CD14-positive monocyte (primary cell): Measurements from ENCODE around the gene PCNT. TPM values are rescaled to one million over a fixed set of nuclear protein-coding genes. Genes with fewer than 3 reads are reported as not detected.

Experiments used
- DNase-seq, 3 donors: peaks; one replicate each; pipeline ENCODE4 v3.0.0-alpha.2; 2011 to 2022
- H2AFZ ChIP-seq: 2 replicates; pipeline ENCODE4 v1.6.0; 2012; ENCODE audit warnings: mild to moderate bottlenecking, low read depth, low read length, inconsistent platforms; ENCODE audit not compliant: insufficient read depth, poor library complexity, severe bottlenecking
- H3K27ac ChIP-seq, 2 donors: 1 replicate in 1 of 2; 2 replicates in 1 of 2; pipeline ENCODE4 v1.5.1; 2012 to 2013; ENCODE audit warnings: low read length in 2 of 2, control low read depth in 1 of 2, inconsistent platforms in 1 of 2, low read depth in 1 of 2, mild to moderate bottlenecking in 1 of 2
- H3K27me3 ChIP-seq, 2 donors: one replicate each; pipeline versions ENCODE4 v1.6.0 to v1.6.1; 2011 to 2013; ENCODE audit warnings: low read length in 2 of 2; ENCODE audit not compliant: control insufficient read depth in 2 of 2, insufficient read depth in 2 of 2
- H3K36me3 ChIP-seq, 2 donors: replicated peaks in 1 of 2; 1 replicate in 1 of 2; 2 replicates in 1 of 2; pipeline versions ENCODE4 v1.5.1 to v1.6.1; 2012 to 2013; ENCODE audit warnings: low read length in 2 of 2, control low read depth in 1 of 2, inconsistent platforms in 1 of 2, mild to moderate bottlenecking in 1 of 2; ENCODE audit not compliant: insufficient read depth in 2 of 2, control insufficient read depth in 1 of 2
- H3K4me1 ChIP-seq, 2 donors: 1 replicate in 1 of 2; 2 replicates in 1 of 2; pipeline versions ENCODE4 v1.5.1 to v1.6.1; 2012 to 2013; ENCODE audit warnings: low read length in 2 of 2, control low read depth in 1 of 2, inconsistent platforms in 1 of 2, mild to moderate bottlenecking in 1 of 2, moderate library complexity in 1 of 2; ENCODE audit not compliant: insufficient read depth in 2 of 2, control insufficient read depth in 1 of 2
- H3K4me2 ChIP-seq: replicated peaks from 2 replicates; pipeline ENCODE3; 2012; ENCODE audit warnings: low read length, moderate library complexity, mild to moderate bottlenecking; ENCODE audit not compliant: poor library complexity, severe bottlenecking; ENCODE audit errors: extremely low read depth
- H3K4me3 ChIP-seq, 3 experiments: fragments of 200-600 bp in 1 of 3; sonication (generic) in 1 of 3; replicated peaks in 1 of 3; 1 replicate in 2 of 3; 2 replicates in 1 of 3; pipeline ENCODE4 v1.5.1; 2011 to 2013; ENCODE audit warnings: low read length in 3 of 3, mild to moderate bottlenecking in 3 of 3, control low read depth in 2 of 3, low read depth in 2 of 3, inconsistent platforms in 1 of 3, moderate library complexity in 1 of 3
- H3K79me2 ChIP-seq: 2 replicates; pipeline ENCODE4 v1.6.0; 2012; ENCODE audit warnings: mild to moderate bottlenecking, control low read depth, inconsistent platforms, low read length, moderate library complexity; ENCODE audit not compliant: insufficient read depth
- H3K9ac ChIP-seq: 2 replicates; pipeline ENCODE4 v1.6.0; 2017; ENCODE audit warnings: low read length, mild to moderate bottlenecking; ENCODE audit not compliant: insufficient read depth, poor library complexity, severe bottlenecking
- H3K9me3 ChIP-seq, 2 donors: replicated peaks in 1 of 2; 1 replicate in 1 of 2; 2 replicates in 1 of 2; pipeline versions ENCODE4 v1.5.1 to v1.6.1; 2012 to 2013; ENCODE audit warnings: low read length in 2 of 2, control low read depth in 1 of 2; ENCODE audit not compliant: control insufficient read depth in 1 of 2, insufficient read depth in 1 of 2
- H4K20me1 ChIP-seq: 2 replicates; pipeline ENCODE4 v1.6.0; 2012; ENCODE audit warnings: mild to moderate bottlenecking, low read length, control low read depth, moderate library complexity; ENCODE audit not compliant: insufficient read depth
- H3K27ac Mint-ChIP-seq, 7 donors: one replicate each; pipeline ENCODE4 v1.8.0; 2020; ENCODE audit warnings: mild to moderate bottlenecking in 7 of 7, mixed read lengths in 7 of 7, moderate library complexity in 6 of 7, inconsistent platforms in 2 of 7
- H3K27me3 Mint-ChIP-seq, 3 donors: one replicate each; pipeline ENCODE4 v1.8.0; 2021 to 2022; ENCODE audit warnings: low read depth in 3 of 3, mild to moderate bottlenecking in 3 of 3, mixed read lengths in 3 of 3, moderate library complexity in 3 of 3, inconsistent platforms in 1 of 3
- H3K36me3 Mint-ChIP-seq, 2 donors: one replicate each; pipeline ENCODE4 v1.8.0; 2020; ENCODE audit warnings: mixed read lengths in 2 of 2, inconsistent platforms in 1 of 2, mild to moderate bottlenecking in 1 of 2
- H3K4me1 Mint-ChIP-seq: one replicate; pipeline ENCODE4 v1.8.0; 2020; ENCODE audit warnings: mild to moderate bottlenecking, mixed read lengths
- H3K4me3 Mint-ChIP-seq, 2 donors: one replicate each; pipeline ENCODE4 v1.8.0; 2020; ENCODE audit warnings: mild to moderate bottlenecking in 2 of 2, mixed read lengths in 2 of 2, moderate library complexity in 1 of 2
- H3K9me3 Mint-ChIP-seq, 7 donors: one replicate each; pipeline ENCODE4 v1.8.0; 2020 to 2022; ENCODE audit warnings: mixed read lengths in 7 of 7, mild to moderate bottlenecking in 6 of 7, moderate library complexity in 6 of 7, inconsistent platforms in 2 of 7
- WGBS: methylation state at CpG from one replicate; pipeline ENCODE4 v1.1.5; 2013; ENCODE audit warnings: missing lambda C conversion rate; ENCODE audit not compliant: insufficient coverage; 5-methylcytosine and 5-hydroxymethylcytosine counted together
- intact Hi-C, 2 donors: fragments of 100-400 bp; cut with micrococcal nuclease; formaldehyde crosslinking; loops; one replicate each; pipeline versions ENCODE4 v1.15.0 to v1.15.1; 2023
- polyA plus RNA-seq, 3 donors: library from polyadenylated mRNA; depleted of rRNA in 1 of 3; unstranded in 2 of 3; stranded (reverse) in 1 of 3; fragments of 300-500 nt in 2 of 3; fragments of >200 nt in 1 of 3; fragmentation: Illumina TruSeq in 2 of 3; gene quantifications; 1 replicate in 2 of 3; 2 replicates in 1 of 3; pipeline ENCODE4 v1.2.3, GENCODE V29; 2012 to 2021
- TF ChIP-seq, protein P1 (sequence below): fragments of 200-600 bp; IDR thresholded peaks from one replicate; pipeline ENCODE4 v1.8.0; 2022; ENCODE audit warnings: antibody characterized with exemption, mild to moderate bottlenecking

The PCNT gene
- polyA plus RNA-seq, 3 donors = 4.2 to 16.3 (median 5.1) TPM

DNA sequence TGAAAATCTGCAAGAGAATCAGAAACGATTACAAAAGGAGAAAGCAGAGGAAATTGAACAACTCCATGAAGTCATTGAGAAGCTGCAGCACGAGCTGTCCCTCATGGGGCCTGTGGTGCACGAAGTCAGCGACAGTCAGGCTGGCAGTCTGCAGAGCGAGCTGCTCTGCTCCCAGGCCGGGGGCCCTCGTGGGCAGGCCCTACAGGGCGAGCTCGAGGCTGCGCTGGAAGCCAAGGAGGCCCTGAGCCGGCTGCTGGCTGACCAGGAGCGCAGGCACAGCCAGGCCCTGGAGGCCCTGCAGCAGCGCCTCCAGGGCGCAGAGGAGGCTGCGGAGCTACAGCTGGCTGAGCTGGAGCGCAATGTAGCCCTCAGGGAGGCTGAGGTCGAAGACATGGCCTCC, 87.3 kb downstream of the PCNT start:
- DNase-seq = no peak
- Histone ChIP-seq H3K9me3 (no peaks in the 10 kb centered on the region), H3K79me2 (no peaks in the 10 kb centered on the region), H3K4me1 (no peaks in the 10 kb centered on the region), H2AFZ (no peak overlapping the region), H4K20me1 (no peaks in the 10 kb centered on the region), H3K9ac (no peak overlapping the region), H3K27ac (no peak overlapping the region), H3K27me3 (no peaks in the 10 kb centered on the region), H3K36me3 (peaks cover 37 to 77% of the 10 kb centered on the region in 2 donors), H3K4me2 (no peak overlapping the region), H3K4me3 (no peak overlapping the region)
- Mint-ChIP-seq H3K27ac (no peak overlapping the region), H3K9me3 (no peaks in the 10 kb centered on the region), H3K36me3 (peaks cover 48 to 77% of the 10 kb centered on the region in 2 donors), H3K4me3 (no peak overlapping the region), H3K27me3 (peaks cover 0 to 1% (median 0%) of the 10 kb centered on the region in 3 donors), H3K4me1 (no peaks in the 10 kb centered on the region)
- intact Hi-C loops = no loop called here
- 94% methylated on average over 17 of the region's 17 CpGs for WGBS
- TF ChIP-seq, protein P1, sequence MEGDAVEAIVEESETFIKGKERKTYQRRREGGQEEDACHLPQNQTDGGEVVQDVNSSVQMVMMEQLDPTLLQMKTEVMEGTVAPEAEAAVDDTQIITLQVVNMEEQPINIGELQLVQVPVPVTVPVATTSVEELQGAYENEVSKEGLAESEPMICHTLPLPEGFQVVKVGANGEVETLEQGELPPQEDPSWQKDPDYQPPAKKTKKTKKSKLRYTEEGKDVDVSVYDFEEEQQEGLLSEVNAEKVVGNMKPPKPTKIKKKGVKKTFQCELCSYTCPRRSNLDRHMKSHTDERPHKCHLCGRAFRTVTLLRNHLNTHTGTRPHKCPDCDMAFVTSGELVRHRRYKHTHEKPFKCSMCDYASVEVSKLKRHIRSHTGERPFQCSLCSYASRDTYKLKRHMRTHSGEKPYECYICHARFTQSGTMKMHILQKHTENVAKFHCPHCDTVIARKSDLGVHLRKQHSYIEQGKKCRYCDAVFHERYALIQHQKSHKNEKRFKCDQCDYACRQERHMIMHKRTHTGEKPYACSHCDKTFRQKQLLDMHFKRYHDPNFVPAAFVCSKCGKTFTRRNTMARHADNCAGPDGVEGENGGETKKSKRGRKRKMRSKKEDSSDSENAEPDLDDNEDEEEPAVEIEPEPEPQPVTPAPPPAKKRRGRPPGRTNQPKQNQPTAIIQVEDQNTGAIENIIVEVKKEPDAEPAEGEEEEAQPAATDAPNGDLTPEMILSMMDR = no peak

DNA sequence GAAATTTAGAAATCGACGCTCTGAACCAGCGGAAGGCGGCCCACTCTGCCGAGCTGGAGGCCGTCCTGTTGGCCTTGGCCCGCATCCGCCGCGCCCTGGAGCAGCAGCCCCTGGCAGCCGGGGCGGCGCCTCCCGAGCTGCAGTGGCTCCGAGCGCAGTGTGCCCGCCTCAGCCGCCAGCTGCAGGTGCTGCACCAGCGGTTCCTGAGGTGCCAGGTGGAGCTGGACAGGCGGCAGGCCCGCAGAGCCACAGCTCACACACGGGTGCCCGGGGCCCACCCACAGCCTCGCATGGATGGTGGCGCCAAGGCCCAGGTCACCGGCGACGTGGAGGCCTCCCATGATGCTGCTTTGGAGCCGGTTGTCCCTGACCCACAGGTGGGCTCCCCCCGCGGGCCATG, 87.7 kb downstream of the PCNT start:
- peaks cover 0 to 1% (median 0%) of the 10 kb centered on the region in 3 donors for H3K27me3 Mint-ChIP-seq
- Histone ChIP-seq H3K27ac (no peak overlapping the region), H3K4me2 (no peak overlapping the region), H3K36me3 (peaks cover 42 to 82% of the 10 kb centered on the region in 2 donors), H3K9ac (no peak overlapping the region), H3K27me3 (no peaks in the 10 kb centered on the region), H3K9me3 (no peaks in the 10 kb centered on the region), H4K20me1 (no peaks in the 10 kb centered on the region), H2AFZ (no peak overlapping the region), H3K4me3 (no peak overlapping the region), H3K4me1 (no peaks in the 10 kb centered on the region), H3K79me2 (no peaks in the 10 kb centered on the region)
- 98% methylated on average over 31 of the region's 31 CpGs for WGBS
- intact Hi-C loops = no loop called here
- H3K27ac Mint-ChIP-seq = peak overlapping the region in 1 of 7 donors; percentile 50
- DNase-seq = no peak
- peaks cover 50 to 82% of the 10 kb centered on the region in 2 donors for H3K36me3 Mint-ChIP-seq
- H3K4me3 Mint-ChIP-seq = no peak overlapping the region
- TF ChIP-seq, protein P1 = no peak
- no peaks in the 10 kb centered on the region for H3K9me3 Mint-ChIP-seq
- no peaks in the 10 kb centered on the region for H3K4me1 Mint-ChIP-seq
